IMR-90 (cell line): ENCODE measurements around the gene RPTOR. TPM values are rescaled to one million over a fixed set of nuclear protein-coding genes. Genes with fewer than 3 reads are reported as not detected.

Experiments
- ATAC-seq: fragments of 200-7000 bp; cut with Tn5 transposase; 2 replicates; pipeline ENCODE4 v1.9.1; 2020; ENCODE audit warnings: low read depth, mild to moderate bottlenecking, moderate library complexity
- BruUV-seq: library from RNA; stranded (reverse); fragments of 400-500 nt; replicated peaks from 2 replicates; lab custom pipeline; 2021; lab: Mats Ljungman, UMichigan
- CTCF ChIA-PET: fragments of 300-600 bp; formaldehyde crosslinking; extraction: SDS; loops from one replicate; lab custom pipeline; 2021; ENCODE audit warnings: antibody characterized with exemption; lab: Yijun Ruan, JAX
- POLR2A ChIA-PET: fragments of 300-600 bp; sonication (Branson Sonifier 250); formaldehyde crosslinking; loops from one replicate; lab custom pipeline; 2022; ENCODE audit warnings: antibody characterized with exemption; ENCODE audit not compliant: unreplicated experiment; lab: Charles Lee
- DNase-seq: peaks from one replicate; pipeline ENCODE4 v3.0.0; 2013
- H2AFZ ChIP-seq: replicated peaks from 2 replicates; pipeline ENCODE3; 2013; ENCODE audit warnings: low read length, mild to moderate bottlenecking; ENCODE audit not compliant: poor library complexity
- H2AK5ac ChIP-seq: 2 replicates; pipeline ENCODE4 v1.6.1; 2013; ENCODE audit warnings: low read depth, low read length, inconsistent platforms
- H2AK9ac ChIP-seq: replicated peaks from 2 replicates; pipeline ENCODE3; 2013; ENCODE audit warnings: mild to moderate bottlenecking, low read depth, low read length, moderate library complexity; ENCODE audit not compliant: poor library complexity
- H2BK120ac ChIP-seq: 2 replicates; pipeline ENCODE4 v1.6.1; 2013; ENCODE audit warnings: low read depth, low read length, inconsistent platforms
- H2BK15ac ChIP-seq: 3 replicates; pipeline ENCODE4 v1.6.1; 2013; ENCODE audit warnings: low read depth, low read length, inconsistent platforms
- H2BK20ac ChIP-seq: 2 replicates; pipeline ENCODE4 v1.6.1; 2013; ENCODE audit warnings: low read depth, mild to moderate bottlenecking, inconsistent platforms, low read length, moderate library complexity
- H2BK5ac ChIP-seq: 2 replicates; pipeline ENCODE4 v1.6.1; 2013; ENCODE audit warnings: mild to moderate bottlenecking, low read depth, low read length, inconsistent platforms; ENCODE audit not compliant: poor library complexity, severe bottlenecking
- H3K14ac ChIP-seq: replicated peaks from 2 replicates; pipeline ENCODE4 v1.6.1; 2013; ENCODE audit warnings: low read depth, low read length, inconsistent platforms
- H3K18ac ChIP-seq: 2 replicates; pipeline ENCODE4 v1.6.1; 2013; ENCODE audit warnings: low read depth, low read length, control low read depth
- H3K23ac ChIP-seq: 2 replicates; pipeline ENCODE4 v1.6.1; 2013; ENCODE audit warnings: low read depth, low read length, inconsistent platforms
- H3K27ac ChIP-seq: 2 replicates; pipeline ENCODE4 v1.5.1; 2013; ENCODE audit warnings: mild to moderate bottlenecking, control low read depth, low read length; ENCODE audit not compliant: insufficient read depth
- H3K27me3 ChIP-seq: 2 replicates; pipeline ENCODE4 v1.6.1; 2013; ENCODE audit warnings: low read length; ENCODE audit not compliant: control insufficient read depth, insufficient read depth
- H3K36me3 ChIP-seq: 2 replicates; pipeline ENCODE4 v1.6.1; 2013; ENCODE audit warnings: low read length, mixed read lengths; ENCODE audit not compliant: control insufficient read depth, insufficient read depth
- H3K4ac ChIP-seq: 2 replicates; pipeline ENCODE4 v1.6.1; 2013; ENCODE audit warnings: low read depth, low read length, inconsistent platforms
- H3K4me1 ChIP-seq: 2 replicates; pipeline ENCODE4 v1.6.1; 2013; ENCODE audit warnings: low read length, mixed read lengths; ENCODE audit not compliant: control insufficient read depth, insufficient read depth
- H3K4me2 ChIP-seq: 2 replicates; pipeline ENCODE4 v1.6.1; 2013; ENCODE audit warnings: low read depth, mild to moderate bottlenecking, control low read depth, low read length, moderate library complexity
- H3K4me3 ChIP-seq: 2 replicates; pipeline ENCODE4 v1.5.1; 2013; ENCODE audit warnings: low read depth, mild to moderate bottlenecking, control low read depth, low read length, moderate library complexity; ENCODE audit not compliant: insufficient read depth
- H3K56ac ChIP-seq: 2 replicates; pipeline ENCODE4 v1.6.1; 2013; ENCODE audit warnings: low read length, inconsistent platforms; ENCODE audit not compliant: insufficient read depth; ENCODE audit errors: extremely low read depth
- H3K79me1 ChIP-seq, 2 experiments: 2 replicates each; pipeline ENCODE4 v1.6.1; 2013; ENCODE audit warnings: low read length in 2 of 2, inconsistent platforms in 1 of 2, low read depth in 1 of 2
- H3K9ac ChIP-seq: 2 replicates; pipeline ENCODE4 v1.6.1; 2013; ENCODE audit warnings: low read depth, low read length, control low read depth
- H3K9me1 ChIP-seq: 2 replicates; pipeline ENCODE4 v1.6.1; 2013; ENCODE audit warnings: low read length, inconsistent platforms; ENCODE audit not compliant: insufficient read depth
- H3K9me3 ChIP-seq: 2 replicates; pipeline ENCODE4 v1.6.1; 2013; ENCODE audit warnings: low read length; ENCODE audit not compliant: control insufficient read depth, insufficient read depth
- H4K20me1 ChIP-seq: 2 replicates; pipeline ENCODE4 v1.6.1; 2013; ENCODE audit warnings: low read length, inconsistent platforms; ENCODE audit not compliant: insufficient read depth
- H4K5ac ChIP-seq: 2 replicates; pipeline ENCODE4 v1.6.1; 2013; ENCODE audit warnings: mild to moderate bottlenecking, low read depth, low read length, control low read depth
- H4K8ac ChIP-seq, 2 experiments: 2 replicates each; pipeline ENCODE4 v1.6.1; 2013; ENCODE audit warnings: low read depth in 2 of 2, low read length in 2 of 2, control low read depth in 1 of 2, inconsistent platforms in 1 of 2
- H4K91ac ChIP-seq: 2 replicates; pipeline ENCODE4 v1.6.1; 2013; ENCODE audit warnings: low read depth, low read length, inconsistent platforms; ENCODE audit not compliant: insufficient read depth
- BHLHE40 ChIP-seq: fragments of 150-350 bp; IDR thresholded peaks from 2 replicates; pipeline ENCODE4 v1.6.1; 2016; ENCODE audit warnings: mild to moderate bottlenecking, low read depth, low read length
- CEBPB ChIP-seq: IDR thresholded peaks from 2 replicates; pipeline ENCODE4 v1.6.1; 2012; ENCODE audit warnings: low read depth, low read length, improper control_type of control experiment
- CHD1 ChIP-seq: IDR thresholded peaks from 2 replicates; pipeline ENCODE4 v1.6.1; 2012; ENCODE audit warnings: low read depth, low read length, improper control_type of control experiment
- CTCF ChIP-seq: conservative IDR thresholded peaks from 2 replicates; pipeline ENCODE4 v1.5.1; 2012; ENCODE audit warnings: mild to moderate bottlenecking, low read depth, low read length, improper control_type of control experiment
- ELK1 ChIP-seq: fragments of 150-350 bp; IDR thresholded peaks from 2 replicates; pipeline ENCODE4 v1.6.1; 2016; ENCODE audit warnings: low read depth, mild to moderate bottlenecking, low read length, moderate library complexity, borderline replicate concordance
- FOS ChIP-seq: fragments of 150-350 bp; IDR thresholded peaks from 2 replicates; pipeline ENCODE4 v1.6.1; 2016; ENCODE audit warnings: low read depth, low read length
- MAFK ChIP-seq: IDR thresholded peaks from 2 replicates; pipeline ENCODE4 v1.6.1; 2012; ENCODE audit warnings: low read depth, low read length, improper control_type of control experiment
- MAZ ChIP-seq: IDR thresholded peaks from 2 replicates; pipeline ENCODE4 v1.6.1; 2012; ENCODE audit warnings: low read depth, mild to moderate bottlenecking, low read length, improper control_type of control experiment, moderate library complexity, borderline replicate concordance
- MXI1 ChIP-seq: IDR thresholded peaks from 2 replicates; pipeline ENCODE4 v1.6.1; 2012; ENCODE audit warnings: low read depth, mild to moderate bottlenecking, low read length, moderate library complexity, borderline replicate concordance
- NFE2L2 ChIP-seq: fragments of 150-350 bp; IDR thresholded peaks from 2 replicates; pipeline ENCODE4 v1.6.1; 2016; ENCODE audit warnings: low read depth, mild to moderate bottlenecking, low read length
- POLR2A ChIP-seq: IDR thresholded peaks from 2 replicates; pipeline ENCODE4 v1.6.1; 2012; ENCODE audit warnings: mild to moderate bottlenecking, low read depth, low read length
- RAD21 ChIP-seq: IDR thresholded peaks from 2 replicates; pipeline ENCODE4 v1.6.1; 2012; ENCODE audit warnings: low read length, improper control_type of control experiment
- RCOR1 ChIP-seq: IDR thresholded peaks from 2 replicates; pipeline ENCODE4 v1.6.1; 2012; ENCODE audit warnings: mild to moderate bottlenecking, low read length, improper control_type of control experiment; ENCODE audit not compliant: insufficient replicate concordance
- RFX5 ChIP-seq: IDR thresholded peaks from 2 replicates; pipeline ENCODE4 v1.8.0; 2012; ENCODE audit warnings: low read depth, mild to moderate bottlenecking, low read length, moderate library complexity
- USF2 ChIP-seq: fragments of 150-350 bp; IDR thresholded peaks from 2 replicates; pipeline ENCODE4 v1.6.1; 2017; ENCODE audit warnings: mild to moderate bottlenecking, antibody characterized with exemption, low read length, low read depth
- WGBS, 2 experiments: methylation state at CpG; one replicate each; pipeline versions ENCODE4 v1.1.5 to v1.1.7; 2013; ENCODE audit warnings: missing lambda C conversion rate in 2 of 2; ENCODE audit not compliant: insufficient read length in 1 of 2; ENCODE audit errors: extremely low coverage in 2 of 2; 5-methylcytosine and 5-hydroxymethylcytosine counted together
- dilution Hi-C: fragments of 300-500 bp; cut with HindIII; formaldehyde crosslinking; loops from one replicate; pipeline ENCODE4 v1.14.3; 2018; ENCODE audit warnings: low sequenced_read_pairs; ENCODE audit not compliant: unreplicated experiment
- in situ Hi-C: fragments of 300-500 bp; cut with MboI; formaldehyde crosslinking; loops from 3 replicates; pipeline ENCODE4 v1.14.3; 2019; ENCODE audit warnings: low sequenced_read_pairs, inconsistent platforms, mixed read lengths
- intact Hi-C: fragments of 100-400 bp; cut with micrococcal nuclease; formaldehyde crosslinking; loops from 2 replicates; pipeline ENCODE4 v1.10.0; 2022
- polyA plus RNA-seq, 3 experiments: library from polyadenylated mRNA; depleted of rRNA; stranded (reverse); fragments of >200 nt; gene quantifications; 2 replicates each; pipeline ENCODE4 v1.2.3, GENCODE V29; 2012; ENCODE audit warnings: low replicate concordance in 1 of 3
- total RNA-seq: library from RNA; depleted of rRNA; stranded (reverse); fragments of >200 nt; gene quantifications from 2 replicates; pipeline ENCODE4 v1.2.3, GENCODE V29; 2012

The RPTOR gene
- total and polyA plus RNA-seq, 2 of the 4 experiments (the other 2 are of a cell fraction) = 10.8 to 14.7 TPM

- POLR2A ChIA-PET = no interaction called here
- dilution Hi-C loops = no loop called here
Measured at GRCh38 chr17:80772906-80773242, 228.2 kb downstream of the RPTOR start.

More at GRCh38 chr17:80772906-80773242, 228.2 kb downstream of the RPTOR start:
- H4K20me1 ChIP-seq = no peaks in the 10 kb centered on the region
- H3K4me3 ChIP-seq = no peak overlapping the region
- DNase-seq = no peak
- H2AK5ac ChIP-seq = peak overlapping the region; percentile 95
- peak overlapping the region; percentile 43 for H3K14ac ChIP-seq
- peak overlapping the region; percentile 64 for H3K4ac ChIP-seq
- H3K4me1 ChIP-seq = peaks cover 18% of the 10 kb centered on the region
- H3K9ac ChIP-seq = peak overlapping the region; percentile 57
- WGBS, 2 experiments = 93% methylated on average over 5 of the region's 8 CpGs; no CpG with 5 or more reads in 1 of the 2 experiments
- H2BK20ac ChIP-seq = peak overlapping the region; percentile 53
- peak overlapping the region; percentile 85 for H2BK5ac ChIP-seq
- H3K27me3 ChIP-seq = no peaks in the 10 kb centered on the region
- peak overlapping the region; percentile 59 for H2BK120ac ChIP-seq
- BruUV-seq = no TSS peak
- H2AK9ac ChIP-seq = peak overlapping the region; percentile 53
- H4K5ac ChIP-seq = peak overlapping the region; percentile 91
- peaks cover 21 to 76% of the 10 kb centered on the region in 2 experiments; a peak in 3 of 4 replicates for H3K79me1 ChIP-seq
- H3K9me3 ChIP-seq = no peaks in the 10 kb centered on the region
- CTCF ChIA-PET = no interaction called here
- peak overlapping the region; percentile 51; the same call in 1 of the 2 replicates for H3K23ac ChIP-seq
- no peak for ATAC-seq
- peak overlapping the region; percentile 75 for H3K56ac ChIP-seq
- intact Hi-C loops (no loop called here), in situ Hi-C loops (no loop called here)
- H3K9me1 ChIP-seq = peaks cover 20% of the 10 kb centered on the region
- H3K18ac ChIP-seq = peak overlapping the region; percentile 10; the same call in 1 of the 2 replicates
- H4K8ac ChIP-seq = peak overlapping the region; percentile 65 to 79; a peak in 2 of 4 replicates
- TF ChIP-seq NFE2L2 (no peak), MAFK (no peak), CHD1 (no peak), RCOR1 (no peak), BHLHE40 (no peak), FOS (no peak), POLR2A (no peak), USF2 (no peak), MAZ (no peak), MXI1 (no peak), RAD21 (no peak), CTCF (no peak), ELK1 (no peak), CEBPB (no peak), RFX5 (no peak)
- 0 out of 2 replicates have a peak, but pooled peaks cover 4% of the 10 kb centered on the region for H3K36me3 ChIP-seq
- peak overlapping the region; percentile 78 for H2BK15ac ChIP-seq
- peak overlapping the region; percentile 86 for H4K91ac ChIP-seq
- peak overlapping the region; percentile 95 for H3K27ac ChIP-seq
- H3K4me2 ChIP-seq = no peak overlapping the region
- peak overlapping the region; percentile 11 for H2AFZ ChIP-seq
